Hepatocyte (in vitro differentiated cells): ENCODE results near the gene OR6N1.

Experiments used
- CTCF ChIP-seq: fragments of 200-600 bp; sonication (generic); IDR thresholded peaks from 2 replicates; pipeline ENCODE4 v1.5.1; 2016; ENCODE audit warnings: antibody characterized with exemption, mild to moderate bottlenecking; ENCODE audit not compliant: poor library complexity
- EZH2 ChIP-seq: fragments of 200-600 bp; sonication (generic); IDR thresholded peaks from 2 replicates; pipeline ENCODE4 v1.6.1; 2016; ENCODE audit warnings: antibody characterized with exemption, mild to moderate bottlenecking, borderline replicate concordance
- EZH2phosphoT487 ChIP-seq: fragments of 200-600 bp; sonication (generic); IDR thresholded peaks from one replicate; pipeline ENCODE4 v1.6.1; 2018; ENCODE audit warnings: antibody characterized with exemption, mild to moderate bottlenecking, low read depth, moderate library complexity; ENCODE audit not compliant: unreplicated experiment, severe bottlenecking

GRCh38 chr1:158720620-158721019 lies 51.4 kb downstream of the OR6N1 start, which contains the start of gene OR6K3:
- TF ChIP-seq CTCF (no peak), EZH2 (no peak), EZH2phosphoT487 (no peak)
